Thyroid gland (tissue), 4 donors: ENCODE data around the gene LPP. TPM values are rescaled to one million over a fixed set of nuclear protein-coding genes. Genes with fewer than 3 reads are reported as not detected.
A peak's percentile ranks its signal among the peaks of the same experiment; 100 is the strongest.

ENCODE experiments used
- DNase-seq, 2 donors: peaks; one replicate each; pipeline ENCODE4 v3.0.0-alpha.2; 2019
- H3K27ac ChIP-seq, 3 donors: fragments of 200-600 bp; sonication (generic); 1 replicate in 2 of 3; 2 replicates in 1 of 3; pipeline ENCODE4 v1.5.1; 2016 to 2019; ENCODE audit warnings: mild to moderate bottlenecking in 1 of 3, moderate library complexity in 1 of 3
- H3K27me3 ChIP-seq: fragments of 200-600 bp; sonication (generic); one replicate; pipeline ENCODE4 v1.5.1; 2019
- H3K36me3 ChIP-seq, 2 donors: fragments of 200-600 bp; sonication (generic); one replicate each; pipeline ENCODE4 v1.5.1; 2016 to 2019
- H3K4me1 ChIP-seq, 2 donors: fragments of 200-600 bp; sonication (generic); one replicate each; pipeline ENCODE4 v1.5.1; 2017 to 2019
- H3K4me3 ChIP-seq, 3 donors: fragments of 200-600 bp; sonication (generic); replicated peaks in 1 of 3; 1 replicate in 2 of 3; 2 replicates in 1 of 3; pipeline ENCODE4 v1.5.1; 2016; ENCODE audit warnings: mild to moderate bottlenecking in 1 of 3
- H3K9me3 ChIP-seq: fragments of 200-600 bp; sonication (generic); one replicate; pipeline ENCODE4 v1.5.1; 2017
- CTCF ChIP-seq, 6 experiments: fragments of 200-600 bp in 3 of 6; fragments of 450-650 bp in 3 of 6; sonication (generic) in 3 of 6; IDR thresholded peaks; one replicate each; pipeline ENCODE4 v1.5.1; 2016 to 2019; ENCODE audit warnings: antibody characterized with exemption in 6 of 6, mild to moderate bottlenecking in 2 of 6, inconsistent platforms in 1 of 6, moderate library complexity in 1 of 6
- POLR2A ChIP-seq, 2 donors: fragments of 450-650 bp; IDR thresholded peaks; one replicate each; pipeline ENCODE4 v1.6.1; 2017; ENCODE audit warnings: antibody characterized with exemption in 2 of 2, mild to moderate bottlenecking in 2 of 2, moderate library complexity in 1 of 2
- WGBS, 2 donors: methylation state at CpG; one replicate each; pipeline ENCODE4 v1.1.5; 2017; 5-methylcytosine and 5-hydroxymethylcytosine counted together
- intact Hi-C: fragments of 100-400 bp; cut with DNase I; formaldehyde crosslinking; loops from one replicate; pipeline ENCODE4 v1.15.1; 2023
- total RNA-seq, 4 donors: library from RNA; depleted of rRNA; stranded (reverse); fragments of >200 nt; gene quantifications; one replicate each; pipeline ENCODE4 v1.2.3, GENCODE V29; 2016

LPP gene
- total RNA-seq, 4 donors from 2014 or later, result 79.0 to 141 (median 82.8) TPM

GRCh38 chr3:188294113-188294512 lies 140.2 kb downstream of the LPP start:
- Histone ChIP-seq H3K4me1 (peaks cover 14 to 28% of the 10 kb centered on the region in 2 donors), H3K36me3 (no peaks in the 10 kb centered on the region), H3K27me3 (no peaks in the 10 kb centered on the region), H3K27ac (no peak overlapping the region), H3K9me3 (no peaks in the 10 kb centered on the region), H3K4me3 (no peak overlapping the region)
- 93 to 97% methylated on average over 3 of the region's 3 CpGs for WGBS, 2 donors
- intact Hi-C loops, result no loop called here
- TF ChIP-seq CTCF (IDR thresholded peaks at IDR 0.05) (no peak), POLR2A (IDR thresholded peaks at IDR 0.05) (no peak)
- DNase-seq, result no peak

- Histone ChIP-seq H3K4me1 (peaks cover 14 to 28% of the 10 kb centered on the region in 2 donors), H3K27me3 (no peaks in the 10 kb centered on the region), H3K4me3 (no peak overlapping the region), H3K36me3 (no peaks in the 10 kb centered on the region), H3K27ac (peak overlapping the region in 2 of 3 donors; percentile 10 to 40), H3K9me3 (no peaks in the 10 kb centered on the region)
- TF ChIP-seq CTCF (IDR thresholded peaks at IDR 0.05) (no peak), POLR2A (IDR thresholded peaks at IDR 0.05) (no peak)
- intact Hi-C loops, result no loop called here
- DNase-seq, result no peak
- 62 to 77% methylated on average over 11 of the region's 11 CpGs for WGBS, 2 donors
Observed at GRCh38 chr3:188294823-188295487, 141.0 kb downstream of the LPP start.

- peaks cover 10 to 28% of the 10 kb centered on the region in 2 donors for H3K4me1 ChIP-seq
- DNase-seq, result no peak
- 93 to 96% methylated on average over 3 of the region's 3 CpGs for WGBS, 2 donors
- no peaks in the 10 kb centered on the region for H3K27me3 ChIP-seq
- intact Hi-C loops, result no loop called here
- no peak overlapping the region for H3K4me3 ChIP-seq
- no peaks in the 10 kb centered on the region for H3K9me3 ChIP-seq
- H3K27ac ChIP-seq, result peak overlapping the region in 1 of 3 donors; percentile 10
- TF ChIP-seq CTCF (IDR thresholded peaks at IDR 0.05), result no peak
- no peak for TF ChIP-seq POLR2A (IDR thresholded peaks at IDR 0.05)
- no peaks in the 10 kb centered on the region for H3K36me3 ChIP-seq
Observed at GRCh38 chr3:188295876-188296275, 141.9 kb downstream of the LPP start.

GRCh38 chr3:188296761-188297612 lies 143.0 kb downstream of the LPP start:
- H3K4me3 ChIP-seq, result no peak overlapping the region
- H3K36me3 ChIP-seq, result no peaks in the 10 kb centered on the region
- 65 to 72% methylated on average over 5 of the region's 5 CpGs for WGBS, 2 donors
- peaks cover 10 to 28% of the 10 kb centered on the region in 2 donors for H3K4me1 ChIP-seq
- no peak for TF ChIP-seq CTCF (IDR thresholded peaks at IDR 0.05)
- TF ChIP-seq POLR2A (IDR thresholded peaks at IDR 0.05), result no peak
- DNase-seq, result no peak
- intact Hi-C loops, result no loop called here
- no peaks in the 10 kb centered on the region for H3K9me3 ChIP-seq
- H3K27me3 ChIP-seq, result no peaks in the 10 kb centered on the region
- H3K27ac ChIP-seq, result peak overlapping the region in 1 of 3 donors; percentile 33

GRCh38 chr3:188298585-188298984 lies 144.6 kb downstream of the LPP start:
- 80 to 84% methylated on average over 3 of the region's 3 CpGs for WGBS, 2 donors
- Histone ChIP-seq H3K4me1 (peaks cover 10 to 28% of the 10 kb centered on the region in 2 donors), H3K36me3 (no peaks in the 10 kb centered on the region), H3K27me3 (no peaks in the 10 kb centered on the region), H3K27ac (no peak overlapping the region), H3K4me3 (no peak overlapping the region), H3K9me3 (no peaks in the 10 kb centered on the region)
- intact Hi-C loops, result no loop called here
- TF ChIP-seq POLR2A (IDR thresholded peaks at IDR 0.05), result no peak
- no peak for DNase-seq
